HCT116 (cell line): ENCODE results near the gene ALG6.

Experiments used
- ATF3 ChIP-seq: IDR thresholded peaks from 2 replicates; pipeline ENCODE4 v1.6.1; 2012
- CEBPB ChIP-seq: IDR thresholded peaks from 2 replicates; pipeline ENCODE4 v1.6.1; 2012; ENCODE audit warnings: low read depth
- EZH2 ChIP-seq: fragments of 200-600 bp; sonication (generic); IDR thresholded peaks from 2 replicates; pipeline ENCODE4 v1.6.1; 2017; ENCODE audit warnings: antibody characterized with exemption, mixed run types
- EZH2phosphoT487 ChIP-seq: fragments of 200-600 bp; IDR thresholded peaks from 2 replicates; pipeline ENCODE4 v1.6.1; 2018; ENCODE audit warnings: antibody characterized with exemption, borderline replicate concordance
- ZNF274 ChIP-seq: fragments of 200-500 bp; sonication (Bioruptor generic); IDR thresholded peaks from 2 replicates; pipeline ENCODE4 v1.6.1; 2014; ENCODE audit warnings: mild to moderate bottlenecking, low read depth, low read length, inconsistent platforms
- TF ChIP-seq, protein P1 (sequence below), 3 experiments: fragments of 200-600 bp in 1 of 3; sonication (generic) in 1 of 3; IDR thresholded peaks in 2 of 3; conservative IDR thresholded peaks in 1 of 3; 2 replicates each; pipeline ENCODE4 v1.5.1; 2012 to 2017; ENCODE audit warnings: low read depth in 2 of 3, low read length in 2 of 3, antibody characterized with exemption in 1 of 3, borderline replicate concordance in 1 of 3, control low read depth in 1 of 3, mild to moderate bottlenecking in 1 of 3, mixed read lengths in 1 of 3, mixed run types in 1 of 3, moderate library complexity in 1 of 3; ENCODE audit not compliant: insufficient read depth in 1 of 3

- TF ChIP-seq CEBPB (no peak), EZH2 (no peak), EZH2phosphoT487 (no peak), ATF3 (no peak), ZNF274 (no peak)
- TF ChIP-seq, protein P1, sequence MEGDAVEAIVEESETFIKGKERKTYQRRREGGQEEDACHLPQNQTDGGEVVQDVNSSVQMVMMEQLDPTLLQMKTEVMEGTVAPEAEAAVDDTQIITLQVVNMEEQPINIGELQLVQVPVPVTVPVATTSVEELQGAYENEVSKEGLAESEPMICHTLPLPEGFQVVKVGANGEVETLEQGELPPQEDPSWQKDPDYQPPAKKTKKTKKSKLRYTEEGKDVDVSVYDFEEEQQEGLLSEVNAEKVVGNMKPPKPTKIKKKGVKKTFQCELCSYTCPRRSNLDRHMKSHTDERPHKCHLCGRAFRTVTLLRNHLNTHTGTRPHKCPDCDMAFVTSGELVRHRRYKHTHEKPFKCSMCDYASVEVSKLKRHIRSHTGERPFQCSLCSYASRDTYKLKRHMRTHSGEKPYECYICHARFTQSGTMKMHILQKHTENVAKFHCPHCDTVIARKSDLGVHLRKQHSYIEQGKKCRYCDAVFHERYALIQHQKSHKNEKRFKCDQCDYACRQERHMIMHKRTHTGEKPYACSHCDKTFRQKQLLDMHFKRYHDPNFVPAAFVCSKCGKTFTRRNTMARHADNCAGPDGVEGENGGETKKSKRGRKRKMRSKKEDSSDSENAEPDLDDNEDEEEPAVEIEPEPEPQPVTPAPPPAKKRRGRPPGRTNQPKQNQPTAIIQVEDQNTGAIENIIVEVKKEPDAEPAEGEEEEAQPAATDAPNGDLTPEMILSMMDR (IDR thresholded peaks at IDR 0.05 in 2 of 3, conservative IDR thresholded peaks at IDR 0.05 in 1 of 3; ENCODE audit: borderline replicate concordance in 1 of 3, insufficient read depth in 1 of 3, low read depth in 2 of 3, low read length in 2 of 3), result no peak
These were observed 566 bp upstream of the ALG6 start for GRCh38 chr1:63366908-63367214.
